HG03135 (cell line): ENCODE results near the gene PDZD7.
A peak's percentile ranks its signal among the peaks of the same experiment; 100 is the strongest.

Source experiments
- ATAC-seq: cut with Tn5 transposase; IDR thresholded peaks from one replicate; pipeline ENCODE4 v1.9.1; 2021; ENCODE audit warnings: mild to moderate bottlenecking, moderate library complexity; ENCODE audit not compliant: unreplicated experiment

Gene PDZD7

DNA sequence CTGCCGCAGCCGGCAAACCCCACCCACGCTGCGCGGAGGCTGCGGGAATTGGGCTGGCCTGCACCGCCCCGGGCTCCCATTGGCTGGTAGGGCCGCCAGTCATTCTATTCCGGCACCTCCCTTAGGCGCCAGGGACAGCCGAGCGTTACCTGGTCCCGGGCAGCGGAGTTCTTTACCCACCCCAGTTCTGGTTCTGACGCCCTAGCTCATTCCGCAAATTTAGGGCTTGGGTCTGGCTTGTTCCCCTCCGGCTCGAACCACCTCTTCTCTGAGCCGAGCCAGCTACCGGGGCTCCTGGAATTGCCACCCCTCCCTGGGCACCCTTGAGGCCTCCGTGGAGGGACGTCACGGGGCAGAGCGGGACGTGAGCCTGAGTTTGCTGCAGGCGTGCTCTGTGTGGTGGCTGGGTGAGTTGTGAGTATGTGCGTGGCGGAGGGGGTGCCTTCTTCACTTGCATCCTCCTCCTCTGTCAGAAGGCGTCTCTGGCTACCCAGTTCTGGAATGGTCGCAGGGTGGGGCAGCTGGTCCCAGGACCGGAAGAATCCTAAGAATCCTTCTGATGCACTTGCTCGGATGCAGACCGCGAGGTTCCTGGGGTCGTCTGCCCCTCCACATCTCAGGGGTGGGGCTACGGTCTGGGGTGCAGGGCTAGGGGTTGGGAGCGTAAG is at the start of gene PDZD7, which contains the start of gene SFXN3:
Gene PDZD7 (minus strand): TSS at position 2 of the 668 bp plus-strand sequence. CDS start 910 bp downstream, outside the sequence.
Gene SFXN3 (plus strand): TSS at position 107 of the 668 bp plus-strand sequence. CDS start 3,461 bp downstream, outside the sequence.
- peak; percentile 88 for ATAC-seq

DNA sequence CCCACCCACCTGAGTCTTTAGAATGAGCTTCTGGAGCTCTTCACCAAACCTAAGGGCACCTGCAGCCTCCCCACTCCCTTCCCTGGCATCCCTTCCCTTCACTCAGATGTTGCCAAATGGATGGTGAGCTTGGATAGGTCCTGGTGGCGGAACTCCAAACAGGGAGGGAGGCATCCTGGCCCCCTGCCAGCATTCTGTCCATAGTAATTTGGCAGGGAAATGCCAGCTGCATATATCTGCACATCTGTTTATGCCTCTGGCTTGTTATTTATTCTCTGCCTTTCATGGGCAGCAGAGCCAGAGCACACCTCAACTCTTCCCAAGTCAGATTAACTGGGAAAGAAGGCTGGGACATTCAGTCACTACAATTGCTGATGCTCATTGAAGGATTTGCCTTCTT is 48.9 kb upstream of the PDZD7 start:
- ATAC-seq = no peak

DNA sequence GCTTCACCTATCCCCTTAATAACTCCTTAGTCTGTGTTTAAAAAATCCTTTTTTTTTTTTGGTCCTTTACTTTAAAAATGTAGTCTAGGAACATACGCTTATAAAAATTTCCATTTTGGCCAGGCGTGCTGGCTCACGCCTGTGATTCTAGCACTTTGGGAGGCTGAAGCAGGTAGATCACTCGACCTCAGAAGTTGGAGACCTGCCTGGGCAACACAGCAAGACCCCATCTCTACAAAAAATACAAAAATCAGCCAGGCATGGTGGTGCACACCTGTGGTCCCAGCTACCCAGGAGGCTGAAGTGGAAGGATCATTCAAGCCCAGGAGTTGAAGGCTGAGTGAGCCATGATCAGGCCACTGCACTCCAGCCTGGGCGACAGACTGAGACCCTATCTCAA is 45.7 kb upstream of the PDZD7 start:
- no peak for ATAC-seq

DNA sequence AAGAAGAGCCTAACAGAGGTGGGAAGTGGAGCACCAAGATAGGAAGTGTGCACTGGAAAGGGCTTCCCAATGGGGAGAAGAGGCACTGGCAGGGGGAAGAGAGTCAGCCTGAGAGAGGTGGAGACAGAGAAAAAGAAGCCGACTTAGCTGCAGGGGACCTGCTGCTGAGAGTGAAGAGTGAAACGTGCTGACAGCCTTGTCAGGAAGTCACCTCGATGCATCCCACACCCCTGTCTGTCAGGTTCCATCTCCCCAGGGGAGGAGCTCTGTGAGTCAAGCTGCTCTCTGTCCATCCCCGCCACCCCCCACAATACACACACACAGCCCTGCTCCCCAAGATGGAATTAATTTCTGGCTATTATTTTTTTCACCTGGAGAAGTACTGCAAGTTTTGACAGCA is 44.8 kb upstream of the PDZD7 start:
- no peak for ATAC-seq

DNA sequence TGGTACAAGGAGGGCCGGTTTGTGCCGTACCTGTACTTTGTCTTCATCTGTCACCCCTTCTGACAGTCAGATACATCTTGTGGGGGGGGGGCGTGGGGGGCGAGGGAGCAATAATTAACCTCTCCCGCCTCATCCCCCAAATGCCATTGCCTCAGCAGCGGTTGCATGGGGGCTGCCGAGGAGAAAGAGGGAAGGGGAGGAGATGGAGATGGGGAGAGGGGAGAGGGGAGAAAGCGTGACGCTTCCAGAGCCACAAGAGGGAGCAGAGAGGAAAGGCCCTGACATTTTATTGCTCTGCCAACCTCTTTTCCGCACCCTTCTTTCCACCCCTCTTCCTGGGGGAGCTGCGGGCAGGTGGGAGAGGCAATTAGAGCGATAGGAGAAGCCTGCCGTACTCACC is 42.7 kb upstream of the PDZD7 start:
- no peak for ATAC-seq

DNA sequence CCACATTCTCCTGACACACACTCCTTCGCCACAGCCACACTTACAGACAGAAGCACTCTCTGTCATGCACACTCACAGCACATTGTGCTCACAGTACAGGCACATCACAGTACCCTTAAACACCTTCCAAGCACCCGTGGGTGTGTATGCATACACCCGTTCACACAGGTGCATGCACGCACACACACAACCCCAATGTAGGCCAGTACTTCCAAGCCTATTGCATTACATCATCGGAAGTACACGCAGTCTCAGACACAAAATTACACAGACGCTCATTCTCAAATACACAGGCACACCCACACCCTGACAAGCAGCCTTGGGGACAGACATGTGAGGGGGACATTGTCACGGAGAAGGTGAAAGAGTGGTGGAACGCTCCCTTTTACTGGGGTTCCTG is 42.0 kb upstream of the PDZD7 start:
- no peak for ATAC-seq

DNA sequence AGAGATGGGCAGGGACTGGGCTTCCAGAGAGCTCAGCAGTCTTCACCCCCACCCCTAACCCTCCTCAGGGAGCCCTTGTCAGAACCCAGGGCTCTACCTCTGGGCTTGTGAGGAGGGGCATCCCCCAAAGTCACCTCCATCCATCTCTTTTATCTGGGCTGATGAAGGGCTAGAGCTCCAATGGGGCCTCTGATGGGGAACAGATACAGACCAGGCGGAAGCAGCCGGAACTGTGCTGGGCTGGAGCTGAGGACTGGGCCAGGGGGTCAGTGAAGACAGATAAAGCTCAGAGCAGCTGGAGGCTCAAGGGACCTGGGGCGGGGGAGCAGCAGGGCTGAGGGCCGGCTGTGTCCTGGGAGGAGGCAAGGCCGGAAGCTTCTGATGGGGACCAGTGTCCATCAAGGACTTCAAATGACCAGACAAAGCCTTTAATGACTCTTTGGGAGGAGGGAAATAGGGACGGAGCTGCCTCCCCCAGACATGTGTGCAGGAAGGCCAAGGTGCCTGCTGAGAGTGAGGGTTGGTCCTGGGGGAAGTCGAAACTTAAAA is 41.0 kb upstream of the PDZD7 start:
- no peak for ATAC-seq

DNA sequence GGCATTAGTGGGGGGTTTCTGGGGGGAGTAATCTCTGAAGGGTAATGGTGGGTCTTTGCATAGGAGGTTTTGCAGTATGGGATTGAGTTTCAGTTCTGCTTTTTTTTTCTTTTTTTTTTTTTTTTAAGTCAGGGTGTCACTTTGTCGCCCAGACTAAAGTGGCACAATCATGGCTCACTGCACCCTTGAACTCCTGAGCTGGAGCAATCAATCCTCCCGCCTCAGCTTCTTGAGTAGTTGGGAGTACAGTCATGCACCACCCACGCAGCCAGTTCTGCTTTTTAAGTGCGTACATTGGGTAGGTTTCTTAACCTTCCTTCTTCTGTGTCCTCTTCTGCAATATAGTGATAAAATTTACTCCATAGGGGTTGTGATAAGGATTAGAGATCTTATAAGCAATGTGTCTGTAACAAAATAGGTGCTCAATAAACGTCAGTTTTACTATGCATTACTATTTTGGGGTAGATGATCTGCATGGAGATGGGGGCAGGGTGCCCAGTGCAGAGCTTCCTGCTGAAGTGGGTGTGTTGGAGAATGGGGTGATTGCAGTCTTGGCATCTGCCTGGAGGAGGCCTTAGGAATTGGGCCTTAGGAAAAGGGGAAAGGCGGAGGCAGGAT is 40.4 kb upstream of the PDZD7 start:
- no peak for ATAC-seq

DNA sequence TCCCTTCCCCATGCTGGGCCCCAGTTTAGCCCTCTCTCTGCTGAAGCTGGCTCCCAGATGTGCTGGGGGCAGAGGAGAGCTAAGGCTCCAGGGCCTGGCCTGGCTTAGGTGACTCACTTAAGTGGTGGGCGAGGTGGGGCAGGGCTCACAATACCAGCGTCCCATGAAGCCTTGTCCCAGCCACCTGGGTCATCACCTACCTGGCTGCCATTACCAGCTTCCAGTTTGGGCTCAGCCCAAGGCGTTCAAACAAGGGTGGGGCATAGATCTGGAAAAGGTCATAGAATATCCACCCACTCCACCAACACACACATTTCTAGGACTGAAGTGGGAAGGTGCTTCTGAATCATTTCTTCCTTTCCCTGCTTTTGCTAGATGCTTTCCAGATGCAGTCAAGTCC is 39.2 kb upstream of the PDZD7 start:
- ATAC-seq = no peak

DNA sequence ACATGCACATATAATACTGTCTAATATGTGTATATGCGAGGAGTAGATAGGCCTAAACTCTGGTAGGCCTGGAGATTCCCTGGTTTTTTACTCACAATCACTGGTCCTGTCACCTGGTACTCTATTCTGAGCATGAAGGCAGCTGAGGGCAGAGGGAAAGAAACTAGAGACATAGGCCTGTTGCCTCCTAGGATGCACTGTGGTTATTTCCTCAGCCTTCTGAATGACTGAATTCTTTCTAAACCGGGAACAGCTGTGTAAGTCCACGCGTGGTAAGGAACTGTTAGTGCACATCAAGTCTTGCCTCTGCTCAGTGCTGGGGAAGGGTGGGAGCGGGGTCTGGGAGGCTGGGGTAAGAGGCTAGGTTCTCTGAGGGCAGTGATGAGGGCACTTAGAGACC is 38.5 kb upstream of the PDZD7 start:
- no peak for ATAC-seq

DNA sequence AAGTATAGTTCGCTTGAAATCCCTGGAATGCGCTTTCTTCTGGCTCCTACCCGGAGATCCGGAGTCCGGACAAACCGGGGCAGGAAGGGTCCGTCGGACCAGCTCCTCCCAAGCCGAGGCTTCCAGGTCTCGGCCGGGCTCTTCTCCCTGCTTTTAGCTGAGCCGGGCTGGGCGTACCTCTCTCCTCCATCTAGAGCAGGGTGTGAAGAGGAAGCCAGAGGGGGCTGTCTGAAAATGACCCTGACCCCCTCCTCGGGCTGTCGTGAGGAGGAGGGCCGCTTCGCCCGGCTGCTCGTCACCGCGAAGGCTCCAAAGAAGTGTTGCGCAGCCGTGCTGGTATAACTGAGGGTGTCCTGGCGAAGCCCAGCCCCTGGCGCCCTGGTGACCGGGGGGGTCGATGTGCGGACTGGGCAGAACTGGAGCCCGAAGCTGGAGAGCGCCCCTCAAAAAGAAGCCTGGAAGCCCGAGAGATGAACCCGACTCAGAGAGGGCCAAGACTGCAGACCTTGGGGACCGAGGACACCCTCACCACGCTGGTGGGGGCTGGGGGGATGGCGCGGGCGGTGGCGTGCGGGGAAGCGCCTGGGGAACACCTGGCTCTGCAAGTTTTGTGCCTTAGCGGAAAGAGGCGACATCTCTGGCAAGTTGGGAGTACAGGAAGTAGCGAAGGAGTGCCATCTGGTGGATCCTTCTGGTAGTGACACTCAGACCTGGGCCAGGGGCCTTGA is 36.6 kb upstream of the PDZD7 start:
- peak; percentile 59 for ATAC-seq

DNA sequence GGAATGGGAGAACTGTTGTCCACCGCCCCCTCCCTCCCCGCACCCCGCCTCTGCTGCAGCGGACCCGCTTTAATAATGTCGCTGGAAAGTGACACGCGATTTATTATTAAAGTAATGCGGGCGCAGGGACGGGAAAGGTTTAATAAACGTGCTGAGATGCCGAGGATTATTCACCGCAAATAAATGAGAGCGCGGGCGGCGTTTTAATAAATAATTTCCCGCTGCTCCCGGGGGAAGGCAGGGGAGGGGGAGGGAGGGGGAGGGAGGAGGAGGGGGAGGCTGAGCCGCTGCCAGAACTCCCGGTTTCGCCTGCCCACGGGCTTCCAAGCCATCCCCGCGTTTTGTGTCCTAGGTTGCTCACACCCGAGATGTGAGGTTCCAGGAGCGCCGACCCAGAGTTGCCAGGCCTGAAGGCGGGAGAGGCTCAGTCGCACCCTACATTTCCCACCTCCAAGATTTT is 36.0 kb upstream of the PDZD7 start:
- no peak for ATAC-seq

DNA sequence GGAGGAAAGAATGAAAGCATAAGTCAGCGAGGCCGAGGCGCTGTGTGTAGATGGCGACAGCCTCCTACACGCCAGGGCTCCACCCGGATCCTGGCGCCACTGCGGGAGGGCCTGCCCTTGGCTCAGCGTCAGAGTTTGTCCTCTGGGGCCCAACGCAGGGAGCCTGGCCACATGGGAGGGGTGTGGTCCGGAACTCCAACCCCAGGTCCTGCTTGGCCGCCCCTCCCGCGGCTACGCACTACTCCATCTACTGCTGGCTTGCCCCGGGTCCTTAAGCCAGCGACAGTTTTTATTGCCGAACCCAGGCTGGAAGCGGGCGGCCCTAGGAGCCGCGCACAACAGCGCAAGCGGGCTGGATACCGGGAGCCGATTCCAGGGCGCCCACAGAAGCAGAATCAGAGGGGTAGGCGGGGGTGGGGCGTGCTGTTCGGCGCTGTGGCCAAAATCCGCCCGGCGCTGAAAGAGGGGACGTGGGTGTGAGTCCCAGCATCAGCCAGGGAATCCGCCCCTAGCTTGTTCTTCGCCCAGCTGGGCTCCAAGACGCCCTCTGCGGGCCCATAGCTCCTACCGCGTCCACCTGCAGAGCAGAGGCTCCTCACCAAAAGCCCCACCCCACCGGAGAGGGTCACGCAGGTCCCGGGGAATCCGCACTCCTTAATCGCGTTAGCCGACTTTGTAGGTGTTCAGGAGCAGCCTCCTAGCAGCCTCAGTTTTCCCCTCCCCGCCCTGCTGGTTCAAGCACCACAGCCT is 35.4 kb upstream of the PDZD7 start:
- ATAC-seq = peak; percentile 32

DNA sequence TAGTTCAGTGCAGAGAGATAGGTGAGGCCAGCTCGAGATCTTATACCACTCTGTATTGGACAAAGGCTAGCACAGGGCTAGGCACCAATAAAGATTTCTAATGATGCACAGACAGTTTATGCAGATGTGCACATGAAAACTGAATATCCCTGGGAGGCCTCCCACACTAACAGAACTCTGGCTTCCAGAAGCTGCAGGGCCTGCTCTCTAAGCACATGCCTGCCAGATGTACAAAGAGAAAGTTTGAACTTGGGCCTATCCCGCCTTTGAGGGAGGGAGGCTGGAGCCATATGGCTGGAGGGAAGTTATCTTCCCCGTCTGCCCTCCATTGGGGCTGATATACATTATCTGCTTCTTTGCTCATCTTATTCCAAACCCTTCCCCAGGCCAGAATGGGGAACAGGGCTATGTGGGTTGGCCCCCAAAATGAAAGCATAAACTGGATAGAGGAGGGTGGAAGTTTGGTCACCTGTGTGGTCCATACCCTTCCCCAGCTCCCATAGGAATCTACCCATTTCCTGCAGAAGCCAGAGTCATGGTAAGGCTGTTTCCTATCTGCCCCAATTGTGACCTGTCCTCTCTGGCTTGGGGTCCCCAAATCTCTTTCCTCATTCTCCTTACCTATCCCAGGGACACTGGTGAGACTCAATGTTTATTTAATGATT is 34.7 kb upstream of the PDZD7 start:
- no peak for ATAC-seq

DNA sequence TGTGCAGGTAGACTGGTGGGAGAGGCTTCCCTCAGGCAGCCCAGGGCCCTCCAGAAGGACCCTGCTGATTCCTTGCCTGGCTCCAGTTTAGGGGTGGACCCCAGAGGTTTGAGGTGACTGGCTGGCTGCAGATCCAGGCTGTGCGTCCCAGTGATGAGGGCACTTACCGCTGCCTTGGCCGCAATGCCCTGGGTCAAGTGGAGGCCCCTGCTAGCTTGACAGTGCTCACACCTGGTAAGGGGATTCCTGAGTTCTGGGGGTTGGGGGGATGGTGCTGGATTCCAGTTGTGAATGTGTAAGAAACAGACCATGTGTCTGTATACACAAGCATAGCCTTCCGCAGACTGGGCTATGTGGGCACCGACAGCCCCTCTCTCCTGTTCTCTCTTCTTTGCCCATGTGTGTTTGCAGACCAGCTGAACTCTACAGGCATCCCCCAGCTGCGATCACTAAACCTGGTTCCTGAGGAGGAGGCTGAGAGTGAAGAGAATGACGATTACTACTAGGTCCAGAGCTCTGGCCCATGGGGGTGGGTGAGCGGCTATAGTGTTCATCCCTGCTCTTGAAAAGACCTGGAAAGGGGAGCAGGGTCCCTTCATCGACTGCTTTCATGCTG is 33.6 kb upstream of the PDZD7 start:
- ATAC-seq = no peak

DNA sequence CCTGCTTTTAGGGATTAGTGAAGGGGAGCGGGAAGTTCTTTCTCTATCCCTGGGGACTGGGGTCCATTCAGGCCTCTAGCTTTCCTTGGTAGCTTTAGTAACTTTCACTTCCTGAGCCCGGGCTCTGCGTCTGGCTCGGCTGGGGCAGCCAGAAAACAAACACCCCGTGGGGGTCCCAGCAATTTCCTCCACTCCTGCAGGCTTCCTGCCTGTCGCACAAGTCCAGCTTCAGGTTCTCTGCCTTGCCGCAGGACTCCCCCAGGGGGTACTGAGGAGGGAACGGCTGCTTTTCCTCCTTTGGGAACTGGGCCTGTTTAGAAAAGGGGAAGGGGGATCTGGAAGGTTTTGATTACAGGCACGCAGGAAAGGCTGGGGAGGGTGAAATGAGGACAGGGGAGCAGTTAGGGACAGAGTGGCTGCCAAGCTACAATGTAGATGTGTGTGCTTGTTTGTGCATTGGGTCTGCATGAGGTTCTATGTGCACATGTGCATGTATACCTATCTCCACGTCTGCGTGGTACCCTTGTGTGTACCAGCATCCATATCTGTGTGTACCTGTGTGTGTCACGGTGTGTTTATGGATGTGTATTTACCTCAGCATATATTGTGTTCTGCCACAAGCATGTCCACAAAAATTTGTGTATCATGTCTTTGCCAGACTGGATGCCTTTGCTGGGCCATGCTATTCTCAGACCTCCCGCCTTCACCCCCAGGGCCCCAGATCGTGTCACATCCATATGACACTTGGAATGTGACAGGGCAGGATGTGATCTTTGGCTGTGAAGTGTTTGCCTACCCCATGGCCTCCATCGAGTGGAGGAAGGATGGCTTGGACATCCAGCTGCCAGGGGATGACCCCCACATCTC is 32.9 kb upstream of the PDZD7 start:
- no peak for ATAC-seq

DNA sequence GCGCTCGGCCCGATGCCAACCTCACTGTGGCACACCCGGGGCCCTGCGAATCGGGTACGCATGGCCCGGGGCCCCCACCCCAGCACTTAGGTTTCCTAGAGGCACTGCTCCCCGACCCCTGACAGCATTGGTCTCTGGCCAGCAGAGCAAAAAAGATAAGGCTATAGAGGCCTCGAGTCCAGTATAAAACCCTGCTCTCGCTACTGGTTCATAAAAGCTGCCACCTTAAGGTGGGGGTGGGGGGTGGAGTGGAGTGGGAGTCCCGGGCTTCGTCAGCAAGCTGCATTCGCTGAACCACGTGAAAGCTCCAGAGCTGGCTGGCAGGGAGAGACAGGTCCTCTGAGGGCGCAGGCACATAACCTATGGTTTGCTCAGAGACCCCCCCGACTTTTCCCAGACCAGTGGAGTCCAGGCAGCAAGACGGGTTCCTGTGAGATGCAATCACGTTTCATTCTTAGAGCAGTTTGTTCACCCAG is 32.2 kb upstream of the PDZD7 start:
- no peak for ATAC-seq

DNA sequence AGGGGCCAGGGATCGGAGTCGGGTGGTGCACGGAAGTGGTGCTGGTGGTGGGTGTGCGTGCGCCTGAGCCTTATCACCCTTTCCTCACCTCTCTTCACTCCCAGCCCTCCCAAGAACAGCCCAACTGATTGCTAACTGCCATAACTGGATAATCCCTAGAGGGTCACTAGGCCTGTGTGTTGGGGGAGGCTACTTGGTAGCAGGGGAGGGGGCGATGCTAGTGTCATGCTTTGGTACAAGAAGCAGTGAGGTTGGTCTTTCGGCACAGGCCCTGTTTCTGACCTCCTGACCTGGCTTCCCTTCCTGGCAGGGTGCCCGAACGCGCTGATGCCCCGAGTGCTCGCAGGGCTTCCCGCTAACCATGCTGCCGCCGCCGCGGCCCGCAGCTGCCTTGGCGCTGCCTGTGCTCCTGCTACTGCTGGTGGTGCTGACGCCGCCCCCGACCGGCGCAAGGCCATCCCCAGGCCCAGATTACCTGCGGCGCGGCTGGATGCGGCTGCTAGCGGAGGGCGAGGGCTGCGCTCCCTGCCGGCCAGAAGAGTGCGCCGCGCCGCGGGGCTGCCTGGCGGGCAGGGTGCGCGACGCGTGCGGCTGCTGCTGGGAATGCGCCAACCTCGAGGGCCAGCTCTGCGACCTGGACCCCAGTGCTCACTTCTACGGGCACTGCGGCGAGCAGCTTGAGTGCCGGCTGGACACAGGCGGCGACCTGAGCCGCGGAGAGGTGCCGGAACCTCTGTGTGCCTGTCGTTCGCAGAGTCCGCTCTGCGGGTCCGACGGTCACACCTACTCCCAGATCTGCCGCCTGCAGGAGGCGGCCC is 31.5 kb upstream of the PDZD7 start:
- ATAC-seq = no peak
